HUES64 (cell line): Measurements from ENCODE around the gene DNM1L.

Experiments
- H3K27ac ChIP-seq: 2 replicates; pipeline ENCODE4 v1.7.0; 2013; ENCODE audit warnings: low read depth, low read length, inconsistent platforms
- H3K27me3 ChIP-seq: 2 replicates; pipeline ENCODE4 v1.6.1; 2013; ENCODE audit warnings: mild to moderate bottlenecking, low read length; ENCODE audit not compliant: insufficient read depth
- H3K36me3 ChIP-seq: 2 replicates; pipeline ENCODE4 v1.6.1; 2013; ENCODE audit warnings: mild to moderate bottlenecking, low read length; ENCODE audit not compliant: insufficient read depth
- H3K4me1 ChIP-seq: 2 replicates; pipeline ENCODE4 v1.6.1; 2013; ENCODE audit warnings: mild to moderate bottlenecking, low read length, moderate library complexity; ENCODE audit not compliant: insufficient read depth
- H3K4me3 ChIP-seq: 2 replicates; pipeline ENCODE4 v1.5.1; 2013; ENCODE audit warnings: mild to moderate bottlenecking, low read length, moderate library complexity
- H3K9ac ChIP-seq: 2 replicates; pipeline ENCODE4 v1.6.1; 2013; ENCODE audit warnings: mild to moderate bottlenecking, low read depth, low read length
- H3K9me3 ChIP-seq: 2 replicates; pipeline ENCODE4 v1.6.1; 2013; ENCODE audit warnings: low read depth, low read length; ENCODE audit not compliant: insufficient read depth
- WGBS: fragments of 150-250, 120-280 bp; methylation state at CpG from one replicate; pipeline ENCODE4 v1.1.7; 2013; ENCODE audit warnings: missing lambda C conversion rate; 5-methylcytosine and 5-hydroxymethylcytosine counted together

DNM1L gene

DNA sequence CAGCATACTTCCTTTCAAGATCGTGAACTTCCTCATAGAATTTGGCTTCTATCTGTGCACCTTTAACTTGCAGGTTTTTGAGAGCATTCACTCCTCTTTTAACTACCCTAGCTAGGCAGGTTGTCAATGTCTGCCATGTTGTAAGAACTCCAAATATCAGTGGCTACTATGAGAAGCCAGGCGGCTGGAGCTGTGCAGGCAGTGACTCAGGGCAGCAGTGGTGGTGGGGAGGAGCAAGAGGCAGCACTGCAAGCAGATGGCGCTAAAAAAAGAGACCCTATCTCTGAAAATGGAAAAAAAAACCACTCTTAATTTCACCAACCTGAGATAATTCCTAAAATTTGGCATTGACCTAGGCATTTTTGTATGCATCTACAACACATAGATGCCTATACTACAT is 48.1 kb downstream of the DNM1L start:
- peaks cover 75% of the 10 kb centered on the region for H3K36me3 ChIP-seq
- no peaks in the 10 kb centered on the region for H3K27me3 ChIP-seq
- no peaks in the 10 kb centered on the region for H3K9me3 ChIP-seq
- no peaks in the 10 kb centered on the region for H3K4me1 ChIP-seq
- 85% methylated on average over 3 of the region's 3 CpGs for WGBS
- no peak overlapping the region for H3K27ac ChIP-seq
- H3K9ac ChIP-seq = no peak overlapping the region
- no peak overlapping the region for H3K4me3 ChIP-seq

DNA sequence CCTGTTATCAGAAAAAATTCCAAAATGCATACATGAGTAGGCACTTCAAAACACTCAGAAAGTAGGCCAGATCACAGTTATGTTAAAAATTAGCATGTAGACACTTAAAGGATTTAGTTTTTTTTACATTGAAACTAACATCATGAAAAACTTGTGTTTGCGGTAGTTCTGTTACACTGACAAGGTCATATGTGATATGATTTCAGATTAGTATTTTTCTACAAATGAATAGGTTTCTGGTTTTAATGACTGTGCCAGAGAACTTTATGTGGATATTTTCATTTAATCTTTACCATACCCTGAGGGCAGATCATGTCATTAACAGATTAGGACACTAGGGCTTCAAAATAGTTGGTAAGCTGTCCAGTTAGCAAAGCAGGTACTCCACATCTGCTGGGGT is 55.9 kb downstream of the DNM1L start:
- WGBS = no CpG with 5 or more reads among the region's 1 CpG
- Histone ChIP-seq H3K4me1 (peaks cover 22% of the 10 kb centered on the region), H3K9ac (no peak overlapping the region), H3K9me3 (no peaks in the 10 kb centered on the region), H3K4me3 (no peak overlapping the region), H3K27ac (no peak overlapping the region), H3K36me3 (peaks cover 89% of the 10 kb centered on the region), H3K27me3 (no peaks in the 10 kb centered on the region)

DNA sequence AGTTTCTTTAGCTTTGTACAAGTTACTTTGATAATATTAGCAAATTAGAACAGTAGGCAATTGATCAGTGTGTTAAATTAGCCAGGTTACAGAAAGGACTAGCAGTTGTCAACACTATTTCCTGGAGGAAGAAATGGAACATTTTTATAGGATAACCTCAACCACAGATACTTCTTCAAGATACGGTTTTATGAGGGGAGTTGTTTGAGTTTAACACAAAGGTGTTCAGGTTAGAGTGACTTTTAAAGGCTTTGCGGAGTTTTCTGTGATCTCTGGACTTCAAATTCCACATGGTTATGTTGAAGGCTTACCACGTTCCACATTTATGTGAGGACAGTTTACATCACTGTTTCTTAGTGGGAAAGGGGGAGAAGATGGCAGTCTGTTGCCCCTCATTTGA is 57.3 kb downstream of the DNM1L start:
- H3K9me3 ChIP-seq = no peaks in the 10 kb centered on the region
- H3K9ac ChIP-seq = no peak overlapping the region
- no peak overlapping the region for H3K27ac ChIP-seq
- no peaks in the 10 kb centered on the region for H3K27me3 ChIP-seq
- H3K4me1 ChIP-seq = peaks cover 22% of the 10 kb centered on the region
- WGBS = 97% methylated on average over 3 of the region's 3 CpGs
- H3K4me3 ChIP-seq = no peak overlapping the region
- H3K36me3 ChIP-seq = peaks cover 93% of the 10 kb centered on the region

DNA sequence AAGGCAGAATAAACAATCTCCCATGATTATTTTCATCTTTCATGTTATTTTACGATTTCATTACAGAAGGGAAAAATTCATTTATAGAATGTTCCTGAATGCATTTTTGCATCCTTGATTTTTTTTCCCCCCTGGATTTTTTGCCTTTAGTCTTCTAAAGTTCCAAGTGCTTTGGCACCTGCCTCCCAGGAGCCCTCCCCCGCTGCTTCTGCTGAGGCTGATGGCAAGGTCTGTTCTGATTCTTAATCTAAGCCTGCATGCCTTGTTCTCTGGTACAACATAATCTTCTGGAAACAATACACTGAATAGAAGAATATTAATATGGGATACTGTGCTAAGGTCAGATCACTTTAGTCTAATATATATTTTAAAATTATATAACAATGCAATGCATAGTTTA is 58.6 kb downstream of the DNM1L start:
- H3K4me1 ChIP-seq = peaks cover 22% of the 10 kb centered on the region
- H3K9me3 ChIP-seq = no peaks in the 10 kb centered on the region
- no peak overlapping the region for H3K27ac ChIP-seq
- WGBS = 93% methylated on average over 2 of the region's 2 CpGs
- H3K36me3 ChIP-seq = peaks cover 93% of the 10 kb centered on the region
- no peaks in the 10 kb centered on the region for H3K27me3 ChIP-seq
- H3K4me3 ChIP-seq = no peak overlapping the region
- H3K9ac ChIP-seq = no peak overlapping the region

DNA sequence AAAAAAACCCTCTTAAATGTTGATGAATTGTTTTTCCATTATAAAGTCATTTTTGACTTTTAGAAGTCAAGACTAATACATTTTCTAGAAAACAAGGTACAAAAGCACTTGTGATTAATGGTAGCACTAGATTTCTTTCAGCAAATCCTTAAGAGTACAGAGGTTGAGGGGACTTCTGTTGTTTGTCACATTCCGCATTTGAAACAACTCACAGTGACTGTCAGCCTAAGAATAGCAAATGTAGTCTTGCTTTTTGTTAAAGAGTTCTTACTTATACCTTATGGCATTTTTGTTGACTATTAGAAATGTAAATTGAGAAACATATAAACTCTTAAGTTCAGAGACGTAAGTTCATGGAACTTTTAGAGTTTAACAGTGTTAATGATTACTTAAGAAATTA is 60.2 kb downstream of the DNM1L start:
- no peaks in the 10 kb centered on the region for H3K27me3 ChIP-seq
- 83% methylated on average over 2 of the region's 2 CpGs for WGBS
- H3K36me3 ChIP-seq = peaks cover 93% of the 10 kb centered on the region
- H3K4me1 ChIP-seq = peaks cover 22% of the 10 kb centered on the region
- no peaks in the 10 kb centered on the region for H3K9me3 ChIP-seq
- H3K4me3 ChIP-seq = no peak overlapping the region
- no peak overlapping the region for H3K9ac ChIP-seq
- peak overlapping the region; percentile 43 for H3K27ac ChIP-seq

DNA sequence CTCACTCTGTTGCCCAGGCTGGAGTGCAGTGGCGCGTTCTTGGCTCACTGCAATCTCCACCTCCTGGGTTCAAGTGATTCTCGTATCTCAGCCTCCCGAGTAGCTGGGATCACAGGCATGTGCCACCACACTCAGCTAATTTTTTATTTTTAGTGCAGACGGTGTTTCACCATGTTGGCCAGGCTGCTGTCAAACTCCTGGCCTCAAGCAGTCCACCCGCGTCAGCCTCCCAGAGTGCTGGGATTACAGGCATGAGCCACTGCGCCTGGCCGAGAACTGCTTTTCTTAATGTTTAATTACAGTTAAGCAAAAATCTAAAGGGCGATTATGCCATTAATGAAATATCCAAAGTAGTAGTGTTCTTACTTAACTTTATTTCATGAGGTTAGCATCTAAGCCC is 63.0 kb downstream of the DNM1L start:
- H3K4me3 ChIP-seq = no peak overlapping the region
- WGBS = 97% methylated on average over 10 of the region's 10 CpGs
- H3K9me3 ChIP-seq = no peaks in the 10 kb centered on the region
- H3K4me1 ChIP-seq = peaks cover 22% of the 10 kb centered on the region
- H3K9ac ChIP-seq = no peak overlapping the region
- no peak overlapping the region for H3K27ac ChIP-seq
- H3K36me3 ChIP-seq = peaks cover 98% of the 10 kb centered on the region
- no peaks in the 10 kb centered on the region for H3K27me3 ChIP-seq

DNA sequence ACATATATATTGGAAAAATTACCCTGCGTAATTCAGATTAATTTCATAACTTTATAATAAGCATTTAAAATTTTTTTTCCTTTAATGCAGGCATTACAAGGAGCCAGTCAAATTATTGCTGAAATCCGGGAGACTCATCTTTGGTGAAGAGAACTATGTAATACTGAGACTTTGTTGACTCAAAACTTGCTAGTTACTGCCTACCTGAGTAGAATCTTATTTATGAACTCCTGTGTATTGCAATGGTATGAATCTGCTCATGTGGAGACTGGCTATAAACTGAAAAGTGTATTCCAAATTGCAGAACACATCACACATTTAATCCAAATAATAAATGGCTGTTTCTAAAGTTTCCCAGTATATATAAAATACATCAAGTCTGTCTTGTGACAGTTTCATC is 64.2 kb downstream of the DNM1L start:
- Histone ChIP-seq H3K9ac (no peak overlapping the region), H3K36me3 (peaks cover 97% of the 10 kb centered on the region), H3K27ac (no peak overlapping the region), H3K4me1 (peaks cover 14% of the 10 kb centered on the region), H3K27me3 (no peaks in the 10 kb centered on the region), H3K9me3 (no peaks in the 10 kb centered on the region), H3K4me3 (no peak overlapping the region)
- WGBS = 93% methylated on average over 1 of the region's 2 CpGs

DNA sequence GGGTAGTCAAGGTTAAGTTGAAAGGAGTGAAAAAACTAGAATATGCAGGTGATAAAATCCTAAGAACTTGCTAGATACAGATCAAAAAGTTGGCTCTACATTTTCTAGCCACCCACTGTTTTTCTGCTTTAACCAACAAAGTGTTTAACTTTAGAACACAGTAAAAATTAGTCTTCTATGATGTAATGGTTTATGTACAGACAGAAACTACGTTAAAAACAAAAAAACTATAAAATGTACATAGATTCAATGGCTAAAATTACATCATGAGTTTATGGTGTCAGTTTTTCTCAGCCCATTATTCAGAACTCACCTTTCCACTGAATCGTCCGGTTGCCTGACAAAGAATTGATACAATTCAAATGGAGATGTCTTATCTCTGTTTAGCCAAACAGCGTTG is 74.5 kb downstream of the DNM1L start:
- Histone ChIP-seq H3K9ac (no peak overlapping the region), H3K4me3 (peak overlapping the region; percentile 86), H3K36me3 (peaks cover 52% of the 10 kb centered on the region), H3K4me1 (peaks cover 15% of the 10 kb centered on the region), H3K27me3 (no peaks in the 10 kb centered on the region), H3K9me3 (no peaks in the 10 kb centered on the region), H3K27ac (no peak overlapping the region)
- 94% methylated on average over 3 of the region's 4 CpGs for WGBS

DNA sequence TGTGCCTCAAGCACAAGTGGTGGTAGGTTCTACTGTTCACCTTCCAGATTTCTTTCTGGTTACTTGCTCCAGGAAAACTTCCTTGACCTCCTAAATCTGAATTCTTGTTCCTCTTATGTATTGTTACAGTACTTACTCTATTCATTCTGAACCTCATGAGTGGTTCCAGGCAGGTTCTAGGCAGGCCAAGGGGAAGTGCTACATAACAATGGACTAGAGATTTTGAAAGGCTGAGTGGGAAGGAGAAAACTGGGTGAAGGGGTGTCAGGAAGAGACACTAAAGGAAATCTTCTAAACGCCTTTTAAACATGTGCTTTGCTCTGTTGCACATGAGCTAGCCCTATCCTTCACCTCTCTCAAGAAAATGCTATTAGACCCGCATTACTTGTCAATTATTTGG is 75.0 kb downstream of the DNM1L start:
- Histone ChIP-seq H3K27me3 (no peaks in the 10 kb centered on the region), H3K36me3 (peaks cover 47% of the 10 kb centered on the region), H3K4me3 (peak overlapping the region; percentile 86), H3K4me1 (peaks cover 15% of the 10 kb centered on the region), H3K9me3 (no peaks in the 10 kb centered on the region), H3K9ac (peak overlapping the region; percentile 95), H3K27ac (no peak overlapping the region)
- WGBS = 66% methylated on average over 2 of the region's 2 CpGs

DNA sequence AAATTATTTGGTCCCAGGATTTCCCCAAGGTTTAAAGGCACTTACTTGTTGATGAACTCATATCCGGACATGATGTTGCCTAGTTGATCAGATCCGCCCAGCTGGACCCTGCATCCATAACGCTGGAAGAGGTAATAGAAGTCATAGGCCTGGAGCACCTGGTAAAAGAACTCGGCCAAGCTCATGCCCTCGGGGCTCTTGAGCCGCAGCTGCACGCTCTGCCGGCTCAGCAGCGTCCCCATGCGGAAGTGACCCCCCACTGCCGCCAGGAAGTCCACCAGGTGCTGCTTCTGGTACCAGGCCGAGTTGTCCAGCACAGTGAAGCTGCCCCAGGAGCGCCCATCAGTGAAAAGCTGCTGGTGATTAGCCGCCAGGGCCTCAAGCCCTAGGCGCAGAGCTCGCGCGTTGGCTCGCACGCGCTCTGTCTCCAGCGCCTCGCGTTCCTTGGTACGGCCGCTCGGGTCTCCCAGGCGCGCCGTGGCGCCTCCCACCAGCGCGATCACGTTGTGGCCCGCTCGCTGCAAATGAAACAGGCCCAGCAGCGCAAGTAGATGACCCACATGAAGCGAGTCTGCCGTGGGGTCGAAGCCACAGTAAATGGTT is 76.1 kb downstream of the DNM1L start:
- peaks cover 15% of the 10 kb centered on the region for H3K4me1 ChIP-seq
- peak overlapping the region; percentile 86 for H3K4me3 ChIP-seq
- H3K9me3 ChIP-seq = no peaks in the 10 kb centered on the region
- H3K27ac ChIP-seq = peak overlapping the region; percentile 79
- H3K36me3 ChIP-seq = peaks cover 38% of the 10 kb centered on the region
- H3K9ac ChIP-seq = peak overlapping the region; percentile 95
- WGBS = under 1% methylated on average over 40 of the region's 40 CpGs
- H3K27me3 ChIP-seq = no peaks in the 10 kb centered on the region

DNA sequence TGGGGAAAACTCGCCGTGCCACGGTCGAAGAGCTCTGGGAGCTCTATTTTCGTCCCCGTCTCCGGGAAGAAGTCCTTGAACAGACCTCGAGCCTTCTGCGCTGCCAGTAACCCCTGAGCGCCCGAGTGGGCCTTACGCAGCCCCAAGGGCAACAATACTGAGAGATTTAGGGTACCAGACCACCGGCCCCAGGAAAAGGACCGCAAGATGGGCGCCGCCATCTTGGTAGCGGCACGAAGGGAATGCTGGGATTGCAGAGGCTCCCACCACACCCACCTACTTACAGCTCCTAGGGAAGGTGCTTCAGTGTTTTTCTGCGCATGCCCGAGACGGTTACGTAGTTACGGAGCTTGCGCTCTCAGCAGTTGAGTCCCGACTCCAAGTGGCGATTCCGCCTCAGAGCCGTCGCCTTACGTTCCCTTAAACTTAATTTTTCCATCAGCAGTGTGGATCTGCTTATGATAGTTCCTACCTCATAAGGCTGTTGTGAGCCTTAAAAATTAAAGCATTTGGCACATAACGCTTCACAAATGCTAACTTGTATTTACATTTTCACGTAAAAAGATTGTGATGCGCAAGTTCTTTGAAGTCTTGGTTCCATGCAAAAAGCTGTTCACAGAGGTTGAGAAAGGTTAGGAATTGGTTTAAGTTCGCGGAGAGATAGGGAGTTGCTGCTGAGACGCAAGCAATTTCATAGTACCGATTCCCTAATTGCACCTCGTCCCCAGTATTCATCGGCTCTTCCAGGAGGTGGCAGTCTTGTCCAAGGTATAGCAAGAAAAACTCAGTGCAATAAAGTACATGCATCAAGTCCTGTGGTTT is 76.8 kb downstream of the DNM1L start, which contains the start of gene YARS2:
TSS of gene YARS2 (minus strand) at position 244 of the 822 bp plus-strand sequence. CDS start at position 221, 23 bp downstream.
- H3K4me1 ChIP-seq = peaks cover 15% of the 10 kb centered on the region
- H3K27me3 ChIP-seq = no peaks in the 10 kb centered on the region
- peaks cover 31% of the 10 kb centered on the region for H3K36me3 ChIP-seq
- under 1% methylated on average over 39 of the region's 39 CpGs for WGBS
- peak within 1 kb of the TSS; percentile 95 for H3K9ac ChIP-seq
- H3K4me3 ChIP-seq = peak within 1 kb of the TSS; percentile 86
- no peaks in the 10 kb centered on the region for H3K9me3 ChIP-seq
- peak within 1 kb of the TSS; percentile 79 for H3K27ac ChIP-seq
